T-helper 1 cell treated with Interleukin-12 subunit alpha and Interleukin-12 subunit beta and Interleukin-4 antibody, amounts not matched to agents 30 μg/mL and 1 μg/mL, for 36 hours (primary cell): ENCODE measurements around the gene SCAPER.
A peak's percentile ranks its signal among the peaks of the same experiment; 100 is the strongest.
"Not testable (repeated sequence)": the region's sequence is repeated elsewhere in the genome, so short reads cannot be mapped to it uniquely, and the experiment has no call there.

Experiments
- H3K27ac Mint-ChIP-seq: one replicate; pipeline ENCODE4 v1.8.0; 2021; ENCODE audit warnings: mild to moderate bottlenecking, mixed read lengths
- H3K27me3 Mint-ChIP-seq: one replicate; pipeline ENCODE4 v1.8.0; 2021; ENCODE audit warnings: low read depth, mixed read lengths
- H3K36me3 Mint-ChIP-seq: one replicate; pipeline ENCODE4 v1.8.0; 2021; ENCODE audit warnings: low read depth, mixed read lengths
- H3K4me1 Mint-ChIP-seq: one replicate; pipeline ENCODE4 v1.8.0; 2021; ENCODE audit warnings: low read depth, mixed read lengths
- H3K4me3 Mint-ChIP-seq: one replicate; pipeline ENCODE4 v1.8.0; 2021; ENCODE audit warnings: mild to moderate bottlenecking, moderate library complexity, mixed read lengths
- H3K9me3 Mint-ChIP-seq: one replicate; pipeline ENCODE4 v1.8.0; 2021; ENCODE audit warnings: mixed read lengths

Gene SCAPER

GRCh38 chr15:76333720-76334437 lies 571.3 kb downstream of the SCAPER start:
- Mint-ChIP-seq H3K27me3 (peaks cover 50% of the 10 kb centered on the region), H3K27ac (peak overlapping the region; percentile 1), H3K36me3 (peaks cover 9% of the 10 kb centered on the region), H3K9me3 (no peaks in the 10 kb centered on the region), H3K4me3 (no peak overlapping the region), H3K4me1 (peaks cover 28% of the 10 kb centered on the region)

- H3K4me3 Mint-ChIP-seq: no peak overlapping the region
- no peaks in the 10 kb centered on the region for H3K9me3 Mint-ChIP-seq
- H3K27ac Mint-ChIP-seq: no peak overlapping the region
- peaks cover 50% of the 10 kb centered on the region for H3K27me3 Mint-ChIP-seq
- H3K4me1 Mint-ChIP-seq: peaks cover 23% of the 10 kb centered on the region
- peaks cover 4% of the 10 kb centered on the region for H3K36me3 Mint-ChIP-seq
Observed at GRCh38 chr15:76333309-76333708, 571.8 kb downstream of the SCAPER start.

- H3K4me1 Mint-ChIP-seq: peaks cover 23% of the 10 kb centered on the region
- H3K27ac Mint-ChIP-seq: no peak overlapping the region
- peaks cover 4% of the 10 kb centered on the region for H3K36me3 Mint-ChIP-seq
- H3K27me3 Mint-ChIP-seq: peaks cover 55% of the 10 kb centered on the region
- no peaks in the 10 kb centered on the region for H3K9me3 Mint-ChIP-seq
- no peak overlapping the region for H3K4me3 Mint-ChIP-seq
Observed at GRCh38 chr15:76332796-76333195, 572.3 kb downstream of the SCAPER start.

GRCh38 chr15:76330080-76330680 lies 575.0 kb downstream of the SCAPER start:
- no peaks in the 10 kb centered on the region for H3K9me3 Mint-ChIP-seq
- peaks cover 5% of the 10 kb centered on the region for H3K4me1 Mint-ChIP-seq
- no peak overlapping the region for H3K4me3 Mint-ChIP-seq
- H3K27me3 Mint-ChIP-seq: peaks cover 50% of the 10 kb centered on the region
- no peaks in the 10 kb centered on the region for H3K36me3 Mint-ChIP-seq
- H3K27ac Mint-ChIP-seq: no peak overlapping the region

GRCh38 chr15:76328958-76329357 lies 576.2 kb downstream of the SCAPER start:
- Mint-ChIP-seq H3K4me3 (no peak overlapping the region), H3K4me1 (peaks cover under 1% of the 10 kb centered on the region), H3K27me3 (peaks cover 51% of the 10 kb centered on the region), H3K27ac (no peak overlapping the region), H3K9me3 (no peaks in the 10 kb centered on the region), H3K36me3 (no peaks in the 10 kb centered on the region)

- Mint-ChIP-seq H3K4me1 (no peaks in the 10 kb centered on the region), H3K27me3 (peaks cover 56% of the 10 kb centered on the region), H3K4me3 (no peak overlapping the region)
Observed at GRCh38 chr15:76328106-76328696, 576.9 kb downstream of the SCAPER start.

GRCh38 chr15:76327191-76328105 lies 577.7 kb downstream of the SCAPER start:
- Mint-ChIP-seq H3K27ac (no peak overlapping the region), H3K27me3 (peaks cover 60% of the 10 kb centered on the region), H3K9me3 (no peaks in the 10 kb centered on the region), H3K4me1 (no peaks in the 10 kb centered on the region), H3K4me3 (no peak overlapping the region), H3K36me3 (no peaks in the 10 kb centered on the region)

More at GRCh38 chr15:76328106-76328696, 576.9 kb downstream of the SCAPER start:
- Mint-ChIP-seq H3K27ac (no peak overlapping the region), H3K36me3 (no peaks in the 10 kb centered on the region), H3K9me3 (no peaks in the 10 kb centered on the region)

GRCh38 chr15:76325704-76326103 lies 579.4 kb downstream of the SCAPER start:
- Mint-ChIP-seq H3K36me3 (no peaks in the 10 kb centered on the region), H3K4me1 (no peaks in the 10 kb centered on the region), H3K27me3 (peaks cover 63% of the 10 kb centered on the region), H3K4me3 (no peak overlapping the region), H3K9me3 (no peaks in the 10 kb centered on the region), H3K27ac (no peak overlapping the region)

GRCh38 chr15:76324066-76324465 lies 581.1 kb downstream of the SCAPER start:
- no peak overlapping the region for H3K4me3 Mint-ChIP-seq
- peaks cover 1% of the 10 kb centered on the region for H3K4me1 Mint-ChIP-seq
- H3K9me3 Mint-ChIP-seq: no peaks in the 10 kb centered on the region
- no peak overlapping the region for H3K27ac Mint-ChIP-seq
- peaks cover 53% of the 10 kb centered on the region for H3K27me3 Mint-ChIP-seq
- H3K36me3 Mint-ChIP-seq: no peaks in the 10 kb centered on the region

- H3K27me3 Mint-ChIP-seq: peaks cover 34% of the 10 kb centered on the region
- H3K9me3 Mint-ChIP-seq: no peaks in the 10 kb centered on the region
- peaks cover 1% of the 10 kb centered on the region for H3K4me1 Mint-ChIP-seq
- no peak overlapping the region for H3K4me3 Mint-ChIP-seq
- H3K27ac Mint-ChIP-seq: no peak overlapping the region
- no peaks in the 10 kb centered on the region for H3K36me3 Mint-ChIP-seq
Observed at GRCh38 chr15:76321602-76322001, 583.5 kb downstream of the SCAPER start.

GRCh38 chr15:76321171-76321570 lies 584.0 kb downstream of the SCAPER start:
- no peaks in the 10 kb centered on the region for H3K9me3 Mint-ChIP-seq
- H3K27ac Mint-ChIP-seq: no peak overlapping the region
- H3K4me3 Mint-ChIP-seq: no peak overlapping the region
- H3K27me3 Mint-ChIP-seq: peaks cover 32% of the 10 kb centered on the region
- H3K4me1 Mint-ChIP-seq: peaks cover 1% of the 10 kb centered on the region
- no peaks in the 10 kb centered on the region for H3K36me3 Mint-ChIP-seq

GRCh38 chr15:76320012-76320411 lies 585.1 kb downstream of the SCAPER start:
- peaks cover 1% of the 10 kb centered on the region for H3K4me1 Mint-ChIP-seq
- no peaks in the 10 kb centered on the region for H3K9me3 Mint-ChIP-seq
- H3K36me3 Mint-ChIP-seq: no peaks in the 10 kb centered on the region
- no peak overlapping the region for H3K4me3 Mint-ChIP-seq
- H3K27me3 Mint-ChIP-seq: peaks cover 25% of the 10 kb centered on the region
- H3K27ac Mint-ChIP-seq: no peak overlapping the region

GRCh38 chr15:76313731-76314130 lies 591.4 kb downstream of the SCAPER start:
- no peak overlapping the region for H3K4me3 Mint-ChIP-seq
- peaks cover 22% of the 10 kb centered on the region for H3K4me1 Mint-ChIP-seq
- peaks cover 7% of the 10 kb centered on the region for H3K36me3 Mint-ChIP-seq
- no peaks in the 10 kb centered on the region for H3K9me3 Mint-ChIP-seq
- H3K27me3 Mint-ChIP-seq: peaks cover 4% of the 10 kb centered on the region
- no peak overlapping the region for H3K27ac Mint-ChIP-seq

GRCh38 chr15:76313175-76313567 lies 592.0 kb downstream of the SCAPER start:
- H3K27me3 Mint-ChIP-seq, H3K36me3 Mint-ChIP-seq, H3K27ac Mint-ChIP-seq, H3K9me3 Mint-ChIP-seq: not testable (repeated sequence)
- peaks cover 24% of the 10 kb centered on the region for H3K4me1 Mint-ChIP-seq
- peak overlapping the region; percentile 85 for H3K4me3 Mint-ChIP-seq
